CD4-positive, alpha-beta T cell treated with Interleukin-2 at 100 ng/mL for 4 hours (primary cell): ENCODE measurements around the gene EEFSEC.

Source experiments
- DNase-seq: peaks from one replicate; pipeline ENCODE4 v3.0.0-alpha.2; 2020; ENCODE audit warnings: low spot score

The EEFSEC gene

GRCh38 chr3:128395500-128396162 is 242.3 kb downstream of the EEFSEC start:
- no peak for DNase-seq

DNA sequence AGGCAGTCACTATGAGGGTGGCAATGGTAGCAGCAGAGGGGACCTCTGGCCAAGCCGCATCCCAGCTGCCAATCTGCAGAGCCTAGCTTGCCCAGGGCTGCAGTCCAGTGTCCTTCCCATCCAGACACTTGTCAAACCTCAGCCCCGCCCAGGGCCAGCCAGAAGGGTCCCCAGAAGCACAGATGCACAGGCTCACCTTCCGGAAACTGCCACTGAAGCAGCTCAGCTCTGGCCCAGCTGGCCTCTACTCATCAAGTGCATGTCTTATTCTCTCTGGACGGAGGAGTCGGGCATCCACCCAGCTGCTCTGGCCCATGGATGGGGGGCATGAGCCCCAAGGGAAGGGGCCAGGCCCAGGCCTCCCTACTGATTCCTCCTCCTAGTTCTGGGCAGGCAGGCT is 244.2 kb downstream of the EEFSEC start:
- DNase-seq, result no peak

DNA sequence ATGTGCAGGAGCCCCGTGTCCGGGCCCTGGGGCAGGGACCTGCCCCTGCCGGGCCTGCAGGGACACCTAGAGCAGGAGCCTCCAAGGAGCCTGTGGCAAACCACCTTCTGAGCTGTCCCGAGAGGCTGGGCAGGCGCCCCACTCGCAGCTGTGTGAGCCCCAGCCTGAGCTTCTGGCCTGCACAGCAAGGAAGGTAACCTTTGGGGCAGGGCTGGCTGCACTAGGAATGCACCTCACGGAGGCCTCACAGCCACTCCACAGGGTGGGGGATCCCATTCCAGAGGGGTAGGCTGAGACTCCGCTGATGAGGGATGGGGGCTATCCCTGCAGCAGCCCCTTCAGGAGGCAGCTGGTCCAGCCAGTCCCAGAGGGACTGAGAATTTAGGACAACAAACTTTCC is 245.3 kb downstream of the EEFSEC start:
- DNase-seq, result no peak

GRCh38 chr3:128399221-128399915 is 246.1 kb downstream of the EEFSEC start:
- DNase-seq, result no peak

- no peak for DNase-seq
These were observed 247.4 kb downstream of the EEFSEC start for GRCh38 chr3:128400671-128401070.

DNA sequence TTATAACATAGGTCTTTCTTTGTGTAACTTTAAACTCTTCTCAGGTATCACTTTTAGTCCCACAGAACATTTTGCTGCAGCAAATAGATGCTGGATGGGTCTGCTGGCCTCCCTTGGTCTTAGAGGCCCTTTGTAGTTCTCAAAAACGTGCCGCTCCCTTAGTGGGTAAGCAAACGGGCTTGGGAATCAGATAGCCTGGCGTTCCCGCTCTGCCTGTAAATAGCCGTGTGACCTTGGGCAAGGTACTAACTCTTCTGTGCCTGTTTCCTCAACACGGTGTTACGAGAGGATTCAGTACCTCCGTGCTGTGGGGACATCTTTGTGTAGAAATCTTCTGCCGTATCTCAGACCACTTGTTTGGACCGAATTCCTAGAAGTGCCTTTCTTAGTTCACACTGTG is 249.0 kb downstream of the EEFSEC start:
- DNase-seq, result no peak

DNA sequence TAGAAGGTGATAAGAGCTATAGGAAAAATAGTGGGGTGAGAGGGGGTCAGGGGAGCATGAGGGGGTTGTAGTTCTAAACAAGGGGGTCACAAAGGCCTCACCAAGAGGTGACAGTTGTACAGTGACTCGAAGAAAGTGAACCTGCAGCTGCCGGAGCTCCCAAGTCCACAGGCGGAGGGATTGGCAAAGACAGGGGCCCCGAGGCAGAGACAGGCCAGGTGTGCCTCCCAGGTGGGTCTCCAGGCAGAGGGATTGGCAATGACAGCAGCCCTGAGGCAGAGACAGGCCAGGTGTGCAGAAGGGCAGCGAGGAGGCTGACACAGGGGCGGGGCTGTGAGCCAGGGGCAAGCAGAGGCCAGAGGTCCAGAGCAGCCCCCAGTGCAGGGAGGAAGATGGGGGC is 249.7 kb downstream of the EEFSEC start:
- no peak for DNase-seq

DNA sequence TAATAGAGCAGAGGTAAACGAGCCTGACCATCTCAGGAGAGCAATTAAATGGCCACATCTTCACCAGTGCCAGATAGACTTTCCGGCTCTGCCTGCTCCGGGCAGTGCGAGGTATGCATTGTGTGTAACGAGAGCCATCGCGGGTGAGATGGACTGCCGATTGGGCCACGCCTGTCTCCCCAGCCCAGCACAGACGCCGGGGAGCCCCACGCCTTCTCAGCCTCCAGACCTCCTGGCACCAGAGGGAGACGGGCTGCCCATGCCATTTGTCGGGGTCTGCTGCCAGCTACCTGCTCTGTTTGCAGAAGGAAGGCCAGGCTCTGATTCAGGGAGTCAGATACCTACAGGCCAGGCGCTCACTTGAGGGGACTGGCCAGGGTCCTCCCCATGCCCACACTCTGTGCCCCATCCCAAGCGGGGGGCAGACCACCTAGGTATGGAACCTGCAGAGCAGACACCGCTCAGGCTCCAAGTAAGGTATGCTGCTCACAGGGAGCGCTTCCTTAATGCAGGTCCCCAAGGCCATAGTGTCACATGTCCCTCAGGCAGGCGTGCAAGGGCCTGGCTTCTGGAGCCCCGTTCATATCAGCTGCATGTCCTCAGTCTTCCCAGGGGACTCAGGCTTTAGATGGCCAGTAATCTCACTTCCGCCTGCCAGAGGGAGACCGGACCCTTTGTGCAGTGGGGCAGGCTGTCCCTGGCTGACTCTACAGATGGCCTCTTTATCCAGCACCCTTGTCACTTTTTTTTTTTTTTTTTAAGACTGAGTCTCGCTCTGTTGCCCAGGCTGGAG is 251.2 kb downstream of the EEFSEC start:
- DNase-seq, result no peak

DNA sequence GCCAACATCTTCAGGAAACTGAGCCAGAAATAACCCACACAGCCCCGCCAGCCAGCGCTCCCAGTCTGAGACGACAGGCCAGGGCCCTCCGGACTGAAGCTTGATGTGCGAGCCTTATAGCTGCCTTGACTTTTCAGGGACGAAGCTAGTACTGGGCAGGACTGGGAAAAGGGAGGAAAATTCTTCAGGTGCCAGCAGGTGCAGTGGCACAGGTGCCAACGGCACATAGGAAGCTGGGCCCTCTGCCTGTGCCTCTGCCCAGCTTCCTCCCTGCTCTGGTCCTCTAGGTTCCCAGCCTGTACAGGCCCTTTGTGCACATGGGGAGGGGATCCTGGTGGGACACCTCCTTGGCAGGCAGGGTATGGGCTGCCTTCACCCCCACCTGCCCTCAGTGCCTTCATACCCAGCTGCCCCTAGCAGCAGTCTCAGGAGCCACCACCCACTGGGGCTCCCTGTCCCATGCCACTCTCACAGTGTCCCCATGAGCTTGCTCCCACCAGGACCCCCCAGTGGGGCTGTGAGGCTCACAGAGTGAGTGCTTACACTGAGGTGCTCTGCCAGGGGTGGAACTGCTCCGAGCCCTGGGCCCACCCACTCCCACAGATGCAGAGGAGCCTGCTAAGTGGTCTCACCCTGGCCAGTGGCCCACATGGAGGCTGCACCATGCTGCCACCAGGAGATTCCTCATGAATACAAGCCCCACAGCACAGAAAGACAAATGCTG is 252.4 kb downstream of the EEFSEC start:
- no peak for DNase-seq

DNA sequence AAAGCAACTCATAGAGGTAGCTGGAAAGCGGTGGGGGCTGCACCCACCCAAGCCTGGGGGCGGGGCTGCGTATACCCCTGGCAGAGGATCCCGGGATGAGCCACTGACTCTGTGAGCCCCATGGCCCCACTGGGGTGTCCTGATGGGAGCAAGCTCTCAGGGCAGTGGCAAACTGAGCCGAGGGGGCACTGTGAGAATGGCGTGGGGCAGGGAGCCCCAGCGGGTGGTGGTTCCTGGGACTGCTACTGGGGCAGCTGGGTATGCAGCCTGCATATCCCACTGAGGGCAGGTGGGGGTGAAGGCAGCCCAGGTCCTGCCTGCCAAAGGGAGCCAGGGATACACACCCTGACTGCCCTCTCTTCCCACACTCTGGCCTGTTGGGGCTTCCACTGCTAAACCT is 254.0 kb downstream of the EEFSEC start:
- DNase-seq, result no peak

DNA sequence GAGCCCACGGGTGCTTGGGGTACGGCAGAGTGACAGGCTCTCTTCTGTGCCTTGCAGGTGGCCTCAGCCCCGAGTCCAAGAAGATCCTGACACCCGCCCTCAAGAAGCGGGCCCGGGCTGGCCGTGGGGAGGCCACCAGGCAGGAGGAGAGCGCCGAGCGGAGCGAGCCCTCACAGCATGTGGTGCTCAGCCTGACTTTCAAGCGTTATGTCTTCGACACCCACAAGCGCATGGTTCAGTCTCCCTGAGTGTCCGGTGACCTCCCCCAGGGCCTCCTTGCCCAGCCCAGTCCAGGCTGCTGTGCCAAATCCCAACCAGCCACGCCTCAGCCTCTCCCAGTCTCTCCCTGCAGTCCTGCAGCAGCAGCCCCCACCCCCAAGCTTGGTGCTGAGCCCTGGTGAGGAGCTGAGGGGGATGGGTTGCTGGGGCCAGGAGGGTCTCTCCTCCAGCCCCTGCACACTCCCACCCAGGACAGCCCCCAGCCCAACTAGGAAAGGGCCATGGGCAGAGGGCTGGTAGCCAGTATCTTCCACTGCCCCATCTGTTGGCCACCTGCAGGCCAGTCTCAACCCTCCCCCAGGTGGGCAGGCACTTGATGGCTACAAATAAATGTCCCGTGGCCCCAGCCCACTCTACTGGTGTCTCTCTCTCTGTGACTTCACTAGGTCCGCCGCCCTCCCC is 254.9 kb downstream of the EEFSEC start:
- no peak for DNase-seq

GRCh38 chr3:128408693-128409623 is 255.7 kb downstream of the EEFSEC start:
- DNase-seq, result no peak

- no peak for DNase-seq
These were observed 256.6 kb downstream of the EEFSEC start for GRCh38 chr3:128409624-128410581.

- DNase-seq, result no peak
These were observed 257.6 kb downstream of the EEFSEC start for GRCh38 chr3:128410669-128411573.

GRCh38 chr3:128411574-128412064 is 258.3 kb downstream of the EEFSEC start:
- no peak for DNase-seq

- no peak for DNase-seq
These were observed 259.1 kb downstream of the EEFSEC start for GRCh38 chr3:128412180-128413002.

DNA sequence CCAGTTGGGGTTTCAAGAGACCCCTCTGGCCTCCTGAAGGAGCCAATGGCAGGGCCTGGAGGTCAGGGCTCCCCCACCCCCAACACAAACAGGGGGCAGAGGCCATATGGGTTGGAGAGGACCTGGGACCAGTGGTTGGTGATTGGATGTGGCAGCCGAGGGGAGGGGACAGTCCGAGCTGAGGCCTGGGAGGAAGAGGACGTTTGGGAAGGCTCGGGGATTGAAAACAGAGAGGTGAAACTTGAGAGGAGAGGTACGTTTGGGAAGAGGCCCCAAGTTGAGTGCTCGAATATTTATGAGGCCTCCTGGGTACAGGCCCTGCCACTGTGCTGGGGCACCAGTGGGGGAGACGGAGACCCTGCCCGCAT is 259.7 kb downstream of the EEFSEC start:
- no peak for DNase-seq
